HepG2 (cell line): ENCODE measurements around the gene RABGGTA. TPM values are rescaled to one million over a fixed set of nuclear protein-coding genes. Genes with fewer than 3 reads are reported as not detected.

Experiments used
- ASH2L ChIP-seq: fragments of 300-600, 200-600 bp; sonication (generic); IDR thresholded peaks from 2 replicates; pipeline ENCODE4 v1.7.0; 2017; ENCODE audit warnings: low read depth, mild to moderate bottlenecking, moderate library complexity, mixed read lengths, low read length; ENCODE audit not compliant: insufficient read length
- DR1 ChIP-seq: sonication (generic); formaldehyde crosslinking; IDR thresholded peaks from 2 replicates; pipeline ENCODE4 v1.8.0; 2021; ENCODE audit warnings: mild to moderate bottlenecking, missing genetic modification reagents, inconsistent platforms
- HIVEP1 ChIP-seq: sonication (generic); formaldehyde crosslinking; IDR thresholded peaks from 2 replicates; pipeline ENCODE4 v1.4.0; 2020; ENCODE audit warnings: mild to moderate bottlenecking, missing genetic modification reagents
- IKZF1 ChIP-seq: fragments of 450-650 bp; IDR thresholded peaks from 2 replicates; pipeline ENCODE4 v1.7.1; 2016
- KMT2A ChIP-seq: sonication (generic); formaldehyde crosslinking; IDR thresholded peaks from 2 replicates; pipeline ENCODE4 v1.4.0; 2020; ENCODE audit warnings: missing genetic modification reagents
- NR2F6 ChIP-seq, 2 experiments: IDR thresholded peaks; 2 replicates each; pipeline ENCODE4 v1.6.1; 2016; ENCODE audit warnings: antibody characterized with exemption in 1 of 2, mild to moderate bottlenecking in 1 of 2
- RARG ChIP-seq: sonication (generic); formaldehyde crosslinking; IDR thresholded peaks from 2 replicates; pipeline ENCODE4 v1.4.0; 2020; ENCODE audit warnings: low read depth, mild to moderate bottlenecking, missing genetic modification reagents
- SKI ChIP-seq: fragments of 450-650 bp; IDR thresholded peaks from one replicate; pipeline ENCODE4 v1.6.1; 2018; ENCODE audit warnings: mild to moderate bottlenecking; ENCODE audit not compliant: partially characterized antibody
- ZMYM4 ChIP-seq: sonication (generic); formaldehyde crosslinking; IDR thresholded peaks from 2 replicates; pipeline ENCODE4 v1.8.1; 2023; ENCODE audit warnings: mild to moderate bottlenecking, missing genetic modification reagents
- ZNF260 ChIP-seq: sonication (generic); formaldehyde crosslinking; IDR thresholded peaks from 2 replicates; pipeline ENCODE4 v1.4.0; 2020; ENCODE audit warnings: missing genetic modification reagents, low read depth, mild to moderate bottlenecking, borderline replicate concordance
- polyA plus RNA-seq, 8 experiments: library from polyadenylated mRNA; depleted of rRNA in 3 of 8; stranded (reverse) in 7 of 8; unstranded in 1 of 8; fragments of >200 nt; fragmentation: Illumina TruSeq in 4 of 8; extraction: Trizol in 4 of 8; gene quantifications; 2 replicates each; pipeline versions ENCODE4 v1.2.1 to v1.2.3, GENCODE V29; 2011 to 2016; ENCODE audit warnings: low read depth in 4 of 8, missing spikeins in 1 of 8, mixed read lengths in 1 of 8; ENCODE audit not compliant: insufficient read depth in 1 of 8
- total RNA-seq, 5 experiments: library from RNA; depleted of rRNA; stranded (reverse); fragments of >200 nt; fragmentation: Illumina TruSeq; extraction: Trizol; gene quantifications; 2 replicates each; pipeline ENCODE4 v1.2.3, GENCODE V29; 2016; ENCODE audit warnings: low read depth in 1 of 5
- TF ChIP-seq, protein P1 (sequence below): sonication (generic); formaldehyde crosslinking; IDR thresholded peaks from 2 replicates; pipeline ENCODE4; 2020; ENCODE audit warnings: missing genetic modification reagents, mild to moderate bottlenecking, borderline replicate concordance
- TF ChIP-seq, protein P2 (sequence below): IDR thresholded peaks from 2 replicates; pipeline ENCODE4 v1.6.1; 2016; ENCODE audit warnings: missing compliant biosample characterization, missing genetic modification reagents, borderline replicate concordance
- TF ChIP-seq, protein P3 (sequence below): sonication (generic); formaldehyde crosslinking; IDR thresholded peaks from 2 replicates; pipeline ENCODE4 v1.5.1; 2020; ENCODE audit warnings: missing genetic modification reagents, mild to moderate bottlenecking, borderline replicate concordance
- TF ChIP-seq, protein P4 (sequence below): IDR thresholded peaks from 2 replicates; pipeline ENCODE4 v1.6.1; 2016
- TF ChIP-seq, protein P5 (sequence below): sonication (generic); formaldehyde crosslinking; IDR thresholded peaks from 2 replicates; pipeline ENCODE4 v1.4.0; 2020; ENCODE audit warnings: missing genetic modification reagents
- TF ChIP-seq, protein P6 (sequence below): sonication (generic); formaldehyde crosslinking; IDR thresholded peaks from 2 replicates; pipeline ENCODE4 v1.4.0; 2020; ENCODE audit warnings: missing genetic modification reagents

RABGGTA gene
- total and polyA plus RNA-seq, 2 of the 13 experiments (the other 11 are each of a cell fraction or from before 2014, with no cell fraction given), result 57.9 to 90.8 TPM

DNA sequence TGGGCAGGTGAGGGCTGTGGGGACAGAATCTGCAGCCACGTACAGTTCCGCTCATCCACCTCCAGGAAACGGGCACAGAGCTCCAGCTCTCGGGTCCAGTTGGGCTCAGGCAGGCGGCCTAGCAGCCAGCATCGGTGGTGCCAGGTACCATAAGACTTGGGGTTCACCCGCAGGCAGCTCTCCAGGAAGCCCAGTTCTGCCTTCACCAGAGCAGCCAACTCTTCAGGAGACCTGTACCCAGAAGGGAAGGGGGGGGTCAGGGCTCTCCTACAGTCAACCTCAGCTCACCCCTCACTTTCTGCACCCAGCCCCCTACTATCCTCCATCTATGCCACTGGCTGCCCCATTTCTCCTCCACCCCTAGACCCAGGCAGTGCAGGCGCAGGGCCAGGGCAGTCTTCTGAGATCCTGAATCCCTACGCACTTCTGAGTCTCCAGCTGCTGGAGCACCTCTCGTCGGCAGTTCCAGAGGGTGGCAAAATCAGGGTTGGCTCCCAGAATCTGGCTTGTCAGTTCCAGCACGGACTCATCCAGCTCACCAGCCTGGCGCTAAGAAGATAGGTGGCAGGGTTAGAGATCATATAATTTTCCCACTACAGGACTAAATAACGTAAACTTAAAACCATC is 1.4 kb downstream of the RABGGTA start (continued):
- TF ChIP-seq, protein P1, sequence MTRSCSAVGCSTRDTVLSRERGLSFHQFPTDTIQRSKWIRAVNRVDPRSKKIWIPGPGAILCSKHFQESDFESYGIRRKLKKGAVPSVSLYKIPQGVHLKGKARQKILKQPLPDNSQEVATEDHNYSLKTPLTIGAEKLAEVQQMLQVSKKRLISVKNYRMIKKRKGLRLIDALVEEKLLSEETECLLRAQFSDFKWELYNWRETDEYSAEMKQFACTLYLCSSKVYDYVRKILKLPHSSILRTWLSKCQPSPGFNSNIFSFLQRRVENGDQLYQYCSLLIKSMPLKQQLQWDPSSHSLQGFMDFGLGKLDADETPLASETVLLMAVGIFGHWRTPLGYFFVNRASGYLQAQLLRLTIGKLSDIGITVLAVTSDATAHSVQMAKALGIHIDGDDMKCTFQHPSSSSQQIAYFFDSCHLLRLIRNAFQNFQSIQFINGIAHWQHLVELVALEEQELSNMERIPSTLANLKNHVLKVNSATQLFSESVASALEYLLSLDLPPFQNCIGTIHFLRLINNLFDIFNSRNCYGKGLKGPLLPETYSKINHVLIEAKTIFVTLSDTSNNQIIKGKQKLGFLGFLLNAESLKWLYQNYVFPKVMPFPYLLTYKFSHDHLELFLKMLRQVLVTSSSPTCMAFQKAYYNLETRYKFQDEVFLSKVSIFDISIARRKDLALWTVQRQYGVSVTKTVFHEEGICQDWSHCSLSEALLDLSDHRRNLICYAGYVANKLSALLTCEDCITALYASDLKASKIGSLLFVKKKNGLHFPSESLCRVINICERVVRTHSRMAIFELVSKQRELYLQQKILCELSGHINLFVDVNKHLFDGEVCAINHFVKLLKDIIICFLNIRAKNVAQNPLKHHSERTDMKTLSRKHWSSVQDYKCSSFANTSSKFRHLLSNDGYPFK (CRISPR knock-in tag), result no peak
- TF ChIP-seq ASH2L, result no peak
- TF ChIP-seq IKZF1, result no peak
- TF ChIP-seq RARG (CRISPR knock-in tag), result 0 out of 2 replicates have a peak, but pooled peaks have one; percentile 5
- no peak for TF ChIP-seq KMT2A (CRISPR knock-in tag)
- TF ChIP-seq NR2F6 (IDR thresholded peaks at IDR 0.05), result no peak
- TF ChIP-seq NR2F6 (CRISPR knock-in tag; IDR thresholded peaks at IDR 0.05), result no peak
- TF ChIP-seq HIVEP1 (CRISPR knock-in tag), result no peak
- TF ChIP-seq, protein P2, sequence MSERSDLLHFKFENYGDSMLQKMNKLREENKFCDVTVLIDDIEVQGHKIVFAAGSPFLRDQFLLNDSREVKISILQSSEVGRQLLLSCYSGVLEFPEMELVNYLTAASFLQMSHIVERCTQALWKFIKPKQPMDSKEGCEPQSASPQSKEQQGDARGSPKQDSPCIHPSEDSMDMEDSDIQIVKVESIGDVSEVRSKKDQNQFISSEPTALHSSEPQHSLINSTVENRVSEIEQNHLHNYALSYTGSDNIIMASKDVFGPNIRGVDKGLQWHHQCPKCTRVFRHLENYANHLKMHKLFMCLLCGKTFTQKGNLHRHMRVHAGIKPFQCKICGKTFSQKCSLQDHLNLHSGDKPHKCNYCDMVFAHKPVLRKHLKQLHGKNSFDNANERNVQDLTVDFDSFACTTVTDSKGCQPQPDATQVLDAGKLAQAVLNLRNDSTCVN (CRISPR knock-in tag), result no peak
- no peak for TF ChIP-seq ZMYM4 (CRISPR knock-in tag)
- no peak for TF ChIP-seq DR1 (CRISPR knock-in tag)
- TF ChIP-seq, protein P3, sequence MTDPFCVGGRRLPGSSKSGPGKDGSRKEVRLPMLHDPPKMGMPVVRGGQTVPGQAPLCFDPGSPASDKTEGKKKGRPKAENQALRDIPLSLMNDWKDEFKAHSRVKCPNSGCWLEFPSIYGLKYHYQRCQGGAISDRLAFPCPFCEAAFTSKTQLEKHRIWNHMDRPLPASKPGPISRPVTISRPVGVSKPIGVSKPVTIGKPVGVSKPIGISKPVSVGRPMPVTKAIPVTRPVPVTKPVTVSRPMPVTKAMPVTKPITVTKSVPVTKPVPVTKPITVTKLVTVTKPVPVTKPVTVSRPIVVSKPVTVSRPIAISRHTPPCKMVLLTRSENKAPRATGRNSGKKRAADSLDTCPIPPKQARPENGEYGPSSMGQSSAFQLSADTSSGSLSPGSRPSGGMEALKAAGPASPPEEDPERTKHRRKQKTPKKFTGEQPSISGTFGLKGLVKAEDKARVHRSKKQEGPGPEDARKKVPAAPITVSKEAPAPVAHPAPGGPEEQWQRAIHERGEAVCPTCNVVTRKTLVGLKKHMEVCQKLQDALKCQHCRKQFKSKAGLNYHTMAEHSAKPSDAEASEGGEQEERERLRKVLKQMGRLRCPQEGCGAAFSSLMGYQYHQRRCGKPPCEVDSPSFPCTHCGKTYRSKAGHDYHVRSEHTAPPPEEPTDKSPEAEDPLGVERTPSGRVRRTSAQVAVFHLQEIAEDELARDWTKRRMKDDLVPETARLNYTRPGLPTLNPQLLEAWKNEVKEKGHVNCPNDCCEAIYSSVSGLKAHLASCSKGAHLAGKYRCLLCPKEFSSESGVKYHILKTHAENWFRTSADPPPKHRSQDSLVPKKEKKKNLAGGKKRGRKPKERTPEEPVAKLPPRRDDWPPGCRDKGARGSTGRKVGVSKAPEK (CRISPR knock-in tag), result 0 out of 2 replicates have a peak, but pooled peaks have one; percentile 27
- TF ChIP-seq, protein P4, sequence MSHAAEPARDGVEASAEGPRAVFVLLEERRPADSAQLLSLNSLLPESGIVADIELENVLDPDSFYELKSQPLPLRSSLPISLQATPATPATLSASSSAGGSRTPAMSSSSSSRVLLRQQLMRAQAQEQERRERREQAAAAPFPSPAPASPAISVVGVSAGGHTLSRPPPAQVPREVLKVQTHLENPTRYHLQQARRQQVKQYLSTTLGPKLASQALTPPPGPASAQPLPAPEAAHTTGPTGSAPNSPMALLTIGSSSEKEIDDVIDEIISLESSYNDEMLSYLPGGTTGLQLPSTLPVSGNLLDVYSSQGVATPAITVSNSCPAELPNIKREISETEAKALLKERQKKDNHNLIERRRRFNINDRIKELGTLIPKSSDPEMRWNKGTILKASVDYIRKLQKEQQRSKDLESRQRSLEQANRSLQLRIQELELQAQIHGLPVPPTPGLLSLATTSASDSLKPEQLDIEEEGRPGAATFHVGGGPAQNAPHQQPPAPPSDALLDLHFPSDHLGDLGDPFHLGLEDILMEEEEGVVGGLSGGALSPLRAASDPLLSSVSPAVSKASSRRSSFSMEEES (CRISPR knock-in tag), result no peak
- TF ChIP-seq, protein P5, sequence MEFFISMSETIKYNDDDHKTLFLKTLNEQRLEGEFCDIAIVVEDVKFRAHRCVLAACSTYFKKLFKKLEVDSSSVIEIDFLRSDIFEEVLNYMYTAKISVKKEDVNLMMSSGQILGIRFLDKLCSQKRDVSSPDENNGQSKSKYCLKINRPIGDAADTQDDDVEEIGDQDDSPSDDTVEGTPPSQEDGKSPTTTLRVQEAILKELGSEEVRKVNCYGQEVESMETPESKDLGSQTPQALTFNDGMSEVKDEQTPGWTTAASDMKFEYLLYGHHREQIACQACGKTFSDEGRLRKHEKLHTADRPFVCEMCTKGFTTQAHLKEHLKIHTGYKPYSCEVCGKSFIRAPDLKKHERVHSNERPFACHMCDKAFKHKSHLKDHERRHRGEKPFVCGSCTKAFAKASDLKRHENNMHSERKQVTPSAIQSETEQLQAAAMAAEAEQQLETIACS (CRISPR knock-in tag), result 0 out of 2 replicates have a peak, but pooled peaks have one; percentile 10
- TF ChIP-seq SKI, result no peak
- TF ChIP-seq, protein P6, sequence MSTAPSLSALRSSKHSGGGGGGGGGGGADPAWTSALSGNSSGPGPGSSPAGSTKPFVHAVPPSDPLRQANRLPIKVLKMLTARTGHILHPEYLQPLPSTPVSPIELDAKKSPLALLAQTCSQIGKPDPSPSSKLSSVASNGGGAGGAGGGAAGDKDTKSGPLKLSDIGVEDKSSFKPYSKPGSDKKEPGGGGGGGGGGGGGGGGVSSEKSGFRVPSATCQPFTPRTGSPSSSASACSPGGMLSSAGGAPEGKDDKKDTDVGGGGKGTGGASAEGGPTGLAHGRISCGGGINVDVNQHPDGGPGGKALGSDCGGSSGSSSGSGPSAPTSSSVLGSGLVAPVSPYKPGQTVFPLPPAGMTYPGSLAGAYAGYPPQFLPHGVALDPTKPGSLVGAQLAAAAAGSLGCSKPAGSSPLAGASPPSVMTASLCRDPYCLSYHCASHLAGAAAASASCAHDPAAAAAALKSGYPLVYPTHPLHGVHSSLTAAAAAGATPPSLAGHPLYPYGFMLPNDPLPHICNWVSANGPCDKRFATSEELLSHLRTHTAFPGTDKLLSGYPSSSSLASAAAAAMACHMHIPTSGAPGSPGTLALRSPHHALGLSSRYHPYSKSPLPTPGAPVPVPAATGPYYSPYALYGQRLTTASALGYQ (CRISPR knock-in tag), result no peak
- 0 out of 2 replicates have a peak, but pooled peaks have one; percentile 5 for TF ChIP-seq ZNF260 (CRISPR knock-in tag)
